ENCODE measurements around the gene DDI1. TPM values are rescaled to one million over a fixed set of nuclear protein-coding genes. Genes with fewer than 3 reads are reported as not detected.
"Not testable (repeated sequence)": the region's sequence is repeated elsewhere in the genome, so short reads cannot be mapped to it uniquely, and the experiment has no call there.

Gene DDI1
- total RNA-seq, 1 donor from 2014 or later: not detected

- DNase-seq: no peak
These were observed 6.7 kb downstream of the DDI1 start for GRCh38 chr11:104043142-104043541.

- DNase-seq: no peak
These were observed 7.3 kb downstream of the DDI1 start for GRCh38 chr11:104043678-104044239.

- DNase-seq: no peak
These were observed 9.9 kb downstream of the DDI1 start for GRCh38 chr11:104046331-104046730.

- DNase-seq: not testable (repeated sequence)
These were observed 10.4 kb downstream of the DDI1 start for GRCh38 chr11:104046858-104047257.

- DNase-seq: no peak
These were observed 12.7 kb downstream of the DDI1 start for GRCh38 chr11:104049116-104049515.

- no peak for DNase-seq
These were observed 15.3 kb downstream of the DDI1 start for GRCh38 chr11:104051778-104052177.

- no peak for DNase-seq
These were observed 17.5 kb downstream of the DDI1 start for GRCh38 chr11:104053743-104054478.

- DNase-seq: no peak
These were observed 18.6 kb downstream of the DDI1 start for GRCh38 chr11:104054911-104055529.

- DNase-seq: no peak
These were observed 19.2 kb downstream of the DDI1 start for GRCh38 chr11:104055596-104055995.

- DNase-seq: no peak
These were observed 21.5 kb downstream of the DDI1 start for GRCh38 chr11:104057908-104058307.

- no peak for DNase-seq
These were observed 22.2 kb downstream of the DDI1 start for GRCh38 chr11:104058680-104059079.

- DNase-seq: no peak
These were observed 23.8 kb downstream of the DDI1 start for GRCh38 chr11:104060004-104060794.

GRCh38 chr11:104060820-104061219 lies 24.4 kb downstream of the DDI1 start:
- no peak for DNase-seq

- DNase-seq: no peak
These were observed 25.5 kb downstream of the DDI1 start for GRCh38 chr11:104061853-104062521.

GRCh38 chr11:104064034-104064630 lies 27.7 kb downstream of the DDI1 start:
- no peak for DNase-seq

- no peak for DNase-seq
These were observed 31.1 kb downstream of the DDI1 start for GRCh38 chr11:104067534-104067933.

- DNase-seq: no peak
These were observed 37.7 kb downstream of the DDI1 start for GRCh38 chr11:104073950-104074705.

GRCh38 chr11:104075091-104075490 lies 38.7 kb downstream of the DDI1 start:
- DNase-seq: no peak

- no peak for DNase-seq
These were observed 39.3 kb downstream of the DDI1 start for GRCh38 chr11:104075706-104076105.

GRCh38 chr11:104076455-104076854 lies 40.0 kb downstream of the DDI1 start:
- DNase-seq: no peak

GRCh38 chr11:104078245-104078644 lies 41.8 kb downstream of the DDI1 start:
- DNase-seq: no peak
